K562 (cell line): ENCODE measurements around the gene TUBA1A. TPM values are rescaled to one million over a fixed set of nuclear protein-coding genes. Genes with fewer than 3 reads are reported as not detected.

Experiments used
- ATF6 ChIP-seq: sonication (generic); formaldehyde crosslinking; IDR thresholded peaks from 2 replicates; pipeline ENCODE4 v1.4.0; 2020; ENCODE audit warnings: mild to moderate bottlenecking, missing genetic modification reagents
- CTCF ChIP-seq, 3 experiments: IDR thresholded peaks in 2 of 3; conservative IDR thresholded peaks in 1 of 3; 2 replicates each; pipeline ENCODE4 v1.5.1; 2011 to 2012; ENCODE audit warnings: low read length in 3 of 3, mild to moderate bottlenecking in 3 of 3, control low read depth in 2 of 3, improper control_type of control experiment in 1 of 3, inconsistent platforms in 1 of 3, low read depth in 1 of 3, mixed read lengths in 1 of 3, moderate library complexity in 1 of 3; ENCODE audit not compliant: insufficient read depth in 2 of 3
- DMBX1 ChIP-seq: fragments of 250-450 bp; sonication (Bioruptor Pico); IDR thresholded peaks from 2 replicates; pipeline ENCODE4 v1.8.0; 2022; ENCODE audit warnings: inconsistent platforms, mild to moderate bottlenecking, moderate library complexity, borderline replicate concordance
- ETV5 ChIP-seq: sonication (generic); formaldehyde crosslinking; IDR thresholded peaks from 2 replicates; pipeline ENCODE4 v1.4.0; 2020; ENCODE audit warnings: low read depth, mild to moderate bottlenecking, missing genetic modification reagents
- NFATC3 ChIP-seq: fragments of 450-650 bp; IDR thresholded peaks from 2 replicates; pipeline ENCODE4 v1.6.1; 2017; ENCODE audit warnings: mild to moderate bottlenecking
- NFIC ChIP-seq: fragments of 450-650 bp; IDR thresholded peaks from 2 replicates; pipeline ENCODE4 v1.6.1; 2017; ENCODE audit warnings: mild to moderate bottlenecking, inconsistent platforms
- NFRKB ChIP-seq: fragments of 450-650 bp; IDR thresholded peaks from 2 replicates; pipeline ENCODE4 v1.6.1; 2016; ENCODE audit warnings: low read depth
- POLR2B ChIP-seq: fragments of 450-650 bp; IDR thresholded peaks from 2 replicates; pipeline ENCODE4 v1.6.1; 2018; ENCODE audit warnings: low read depth; ENCODE audit not compliant: partially characterized antibody
- PRPF4 ChIP-seq: fragments of 200-400 bp; formaldehyde crosslinking; IDR thresholded peaks from one replicate; pipeline ENCODE4 v1.6.1; 2017; ENCODE audit warnings: low read length, low read depth, mild to moderate bottlenecking; ENCODE audit not compliant: insufficient read depth, poor library complexity, severe bottlenecking
- RBM22 ChIP-seq: fragments of 200-400 bp; formaldehyde crosslinking; IDR thresholded peaks from 2 replicates; pipeline ENCODE4 v1.6.1; 2018; ENCODE audit warnings: low read length, low read depth; ENCODE audit not compliant: poor library complexity, severe bottlenecking
- RBM39 ChIP-seq: fragments of 200-400 bp; formaldehyde crosslinking; optimal IDR thresholded peaks from 2 replicates; pipeline ENCODE3; 2018; ENCODE audit warnings: low read depth, low read length
- SFPQ ChIP-seq: fragments of 200-400 bp; formaldehyde crosslinking; IDR thresholded peaks from 2 replicates; pipeline ENCODE4 v1.6.1; 2017; ENCODE audit warnings: mild to moderate bottlenecking, low read depth, low read length, moderate library complexity
- YY1 ChIP-seq, 3 experiments: IDR thresholded peaks; 2 replicates each; pipeline ENCODE4 v1.6.1; 2011; ENCODE audit warnings: low read length in 2 of 3, mild to moderate bottlenecking in 2 of 3, moderate library complexity in 2 of 3, borderline replicate concordance in 1 of 3, control low read depth in 1 of 3, low read depth in 1 of 3; ENCODE audit not compliant: insufficient read depth in 3 of 3, insufficient replicate concordance in 2 of 3, control insufficient read depth in 1 of 3, insufficient read length in 1 of 3; ENCODE audit errors: extremely low read depth in 1 of 3
- ZC3H11A ChIP-seq: IDR thresholded peaks from 2 replicates; pipeline ENCODE4 v1.6.1; 2012; ENCODE audit warnings: low read depth, low read length, improper control_type of control experiment
- polyA plus RNA-seq, 8 experiments: library from polyadenylated mRNA; depleted of rRNA in 4 of 8; stranded (reverse) in 5 of 8; unstranded in 3 of 8; fragments of >200 nt; fragmentation: Nextera tagmentation in 2 of 8; fragmentation: Illumina TruSeq in 1 of 8; extraction: Ambion mirVana in 2 of 8; extraction: Trizol in 1 of 8; gene quantifications; 2 replicates each; pipeline versions ENCODE4 v1.2.1 to v1.2.3, GENCODE V29; 2011 to 2014; ENCODE audit warnings: inconsistent platforms in 1 of 8, missing spikeins in 1 of 8
- total RNA-seq, 7 experiments: library from RNA; depleted of rRNA in 6 of 7; stranded (reverse); fragments of >200 nt in 6 of 7; fragmentation: Illumina TruSeq in 2 of 7; extraction: Trizol in 2 of 7; gene quantifications; 2 replicates each; pipeline versions ENCODE4 v1.2.1 to v1.2.3, GENCODE V29; 2011 to 2021; ENCODE audit warnings: low replicate concordance in 1 of 7
- TF ChIP-seq, protein P1 (sequence below), 2 experiments: fragments of 450-650 bp; IDR thresholded peaks; 2 replicates each; pipeline ENCODE4 v1.6.1; 2016

TUBA1A gene
- total and polyA plus RNA-seq, 9 of the 15 experiments (the other 6 are each of a cell fraction or from before 2014, with no cell fraction given): 7.4 to 45.1 (median 11.9) TPM

- TF ChIP-seq SFPQ (no peak), RBM22 (no peak), NFIC (peak; percentile 96), CTCF (IDR thresholded peaks at IDR 0.05 in 2 of 3, conservative IDR thresholded peaks at IDR 0.05 in 1 of 3; ENCODE audit: insufficient read depth in 2 of 3, low read depth in 1 of 3, low read length in 3 of 3) (peak; percentile 45 to 62 (median 57)), YY1 (IDR thresholded peaks at IDR 0.05; ENCODE audit: borderline replicate concordance in 1 of 3, control insufficient read depth in 1 of 3, extremely low read depth in 1 of 3, insufficient read depth in 3 of 3, insufficient read length in 1 of 3, insufficient replicate concordance in 2 of 3, low read depth in 1 of 3, low read length in 2 of 3) (peak in 2 of 3 experiments; percentile 43 to 62), DMBX1 (CRISPR knock-in tag) (peak; percentile 95), NFATC3 (0 out of 2 replicates have a peak, but pooled peaks have one; percentile 14), ATF6 (CRISPR knock-in tag) (0 out of 2 replicates have a peak, but pooled peaks have one; percentile 35), ETV5 (CRISPR knock-in tag) (no peak), ZC3H11A (no peak), NFRKB (peak; percentile 51; the same call in 1 of the 2 replicates), RBM39 (no peak), POLR2B (peak; percentile 13), PRPF4 (no peak)
- TF ChIP-seq, protein P1, sequence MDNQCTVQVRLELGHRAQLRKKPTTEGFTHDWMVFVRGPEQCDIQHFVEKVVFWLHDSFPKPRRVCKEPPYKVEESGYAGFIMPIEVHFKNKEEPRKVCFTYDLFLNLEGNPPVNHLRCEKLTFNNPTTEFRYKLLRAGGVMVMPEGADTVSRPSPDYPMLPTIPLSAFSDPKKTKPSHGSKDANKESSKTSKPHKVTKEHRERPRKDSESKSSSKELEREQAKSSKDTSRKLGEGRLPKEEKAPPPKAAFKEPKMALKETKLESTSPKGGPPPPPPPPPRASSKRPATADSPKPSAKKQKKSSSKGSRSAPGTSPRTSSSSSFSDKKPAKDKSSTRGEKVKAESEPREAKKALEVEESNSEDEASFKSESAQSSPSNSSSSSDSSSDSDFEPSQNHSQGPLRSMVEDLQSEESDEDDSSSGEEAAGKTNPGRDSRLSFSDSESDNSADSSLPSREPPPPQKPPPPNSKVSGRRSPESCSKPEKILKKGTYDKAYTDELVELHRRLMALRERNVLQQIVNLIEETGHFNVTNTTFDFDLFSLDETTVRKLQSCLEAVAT (IDR thresholded peaks at IDR 0.05): peak; percentile 34 to 54; a peak in 2 of 4 replicates
These were observed 44.3 kb upstream of the TUBA1A start (continued) for GRCh38 chr12:49232940-49233841.
